Embryonic facial prominence (tissue), 1 donor: ENCODE measurements around the gene KL.

Experiments used
- DNase-seq: peaks from one replicate; pipeline ENCODE4 v3.0.0-alpha.2; 2016; ENCODE audit errors: extremely low spot score

KL gene

GRCh38 chr13:33034882-33035520, 18.8 kb downstream of the KL start:
- no peak for DNase-seq

DNA sequence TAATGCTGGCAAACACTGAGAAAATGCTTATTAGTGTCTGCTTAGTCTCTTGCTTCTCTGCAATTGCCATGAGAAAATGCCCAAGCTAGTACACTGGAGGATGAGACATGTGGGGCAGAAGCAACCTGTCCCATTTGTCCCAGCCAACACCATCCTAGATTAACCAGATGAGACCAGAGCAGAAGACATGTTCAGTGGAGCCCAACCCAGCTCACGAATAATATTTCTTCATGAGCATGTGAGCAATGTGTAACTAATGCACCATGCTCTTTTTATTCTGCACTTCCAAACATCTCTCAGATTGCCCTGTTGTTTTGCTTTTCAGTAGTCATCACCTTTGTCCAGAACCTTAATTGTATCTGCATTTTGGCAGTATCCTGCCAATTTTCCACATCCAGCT, 21.4 kb downstream of the KL start:
- no peak for DNase-seq

DNA sequence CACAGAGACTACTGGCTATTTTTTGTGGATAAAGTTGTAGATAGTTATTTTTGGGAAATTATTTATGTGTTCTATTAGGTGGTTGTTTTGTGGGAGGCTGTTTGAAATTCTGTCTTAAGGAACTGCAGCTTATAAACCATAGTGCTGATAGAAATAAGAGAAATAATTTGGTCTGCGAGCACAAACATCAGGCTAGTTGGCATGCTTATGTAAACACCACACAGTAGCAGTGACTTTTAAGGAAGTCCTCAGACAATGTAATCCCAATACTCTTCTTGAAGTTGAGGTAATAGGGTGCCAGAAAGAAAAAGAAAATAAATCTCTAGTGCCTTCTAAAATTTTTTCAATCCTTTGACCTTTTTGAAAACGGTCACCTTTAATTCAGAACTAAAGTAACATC, 23.9 kb downstream of the KL start:
- no peak for DNase-seq

DNA sequence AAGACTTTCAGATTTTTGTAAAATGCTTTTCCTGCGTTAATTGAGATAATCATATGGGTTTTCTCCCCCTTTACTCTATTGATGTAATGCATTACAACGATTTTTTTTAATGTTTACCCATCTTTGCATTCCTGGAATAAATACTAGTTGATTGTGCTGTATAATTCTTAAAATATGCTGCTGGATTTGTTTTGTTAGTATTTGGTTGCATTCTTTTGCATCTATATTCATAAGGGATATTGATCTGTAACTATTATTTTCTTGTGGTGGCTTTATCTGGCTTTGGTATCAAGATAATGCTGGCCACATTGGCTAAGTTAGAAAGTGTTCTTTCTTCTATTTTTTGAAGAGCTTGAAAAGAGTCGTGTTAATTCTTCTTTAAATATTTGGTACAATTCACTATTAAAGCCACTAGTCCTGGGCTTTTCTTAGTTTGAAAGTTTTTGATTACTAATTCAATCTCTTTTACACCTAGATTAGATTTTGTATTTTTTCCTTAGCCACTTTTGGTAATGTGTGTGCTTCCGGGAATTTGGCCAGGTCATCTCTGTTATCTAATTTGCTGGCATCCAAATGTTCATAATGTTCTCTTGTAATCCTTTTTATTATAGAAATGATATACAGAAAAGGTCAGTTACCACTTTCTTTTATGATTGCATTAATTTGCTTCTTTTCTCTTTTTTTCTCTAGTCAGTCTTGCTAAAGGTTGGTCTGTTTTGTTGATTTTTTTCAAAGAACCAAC, 29.8 kb downstream of the KL start:
- DNase-seq: no peak

GRCh38 chr13:33050161-33050560, 33.9 kb downstream of the KL start:
- no peak for DNase-seq

DNA sequence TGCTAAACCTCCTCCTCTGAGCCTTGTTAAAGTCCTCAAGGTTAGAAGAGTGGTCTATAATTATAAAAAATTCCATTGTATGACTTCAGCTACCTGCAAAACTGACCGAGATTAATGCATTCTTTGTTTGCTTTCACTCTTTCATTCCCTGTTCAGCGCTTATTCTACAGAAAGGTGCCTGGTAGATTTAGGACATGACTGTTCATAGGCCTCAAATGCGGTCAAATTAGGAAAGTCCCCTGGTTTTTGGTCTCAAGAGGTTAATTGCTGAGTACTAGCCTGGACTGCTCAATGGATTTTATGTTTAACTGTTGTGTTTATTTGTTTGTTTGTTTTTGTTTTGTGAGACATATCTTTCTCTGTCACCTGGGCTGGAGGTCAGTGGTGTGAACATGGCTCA, 35.4 kb downstream of the KL start:
- no peak for DNase-seq

DNA sequence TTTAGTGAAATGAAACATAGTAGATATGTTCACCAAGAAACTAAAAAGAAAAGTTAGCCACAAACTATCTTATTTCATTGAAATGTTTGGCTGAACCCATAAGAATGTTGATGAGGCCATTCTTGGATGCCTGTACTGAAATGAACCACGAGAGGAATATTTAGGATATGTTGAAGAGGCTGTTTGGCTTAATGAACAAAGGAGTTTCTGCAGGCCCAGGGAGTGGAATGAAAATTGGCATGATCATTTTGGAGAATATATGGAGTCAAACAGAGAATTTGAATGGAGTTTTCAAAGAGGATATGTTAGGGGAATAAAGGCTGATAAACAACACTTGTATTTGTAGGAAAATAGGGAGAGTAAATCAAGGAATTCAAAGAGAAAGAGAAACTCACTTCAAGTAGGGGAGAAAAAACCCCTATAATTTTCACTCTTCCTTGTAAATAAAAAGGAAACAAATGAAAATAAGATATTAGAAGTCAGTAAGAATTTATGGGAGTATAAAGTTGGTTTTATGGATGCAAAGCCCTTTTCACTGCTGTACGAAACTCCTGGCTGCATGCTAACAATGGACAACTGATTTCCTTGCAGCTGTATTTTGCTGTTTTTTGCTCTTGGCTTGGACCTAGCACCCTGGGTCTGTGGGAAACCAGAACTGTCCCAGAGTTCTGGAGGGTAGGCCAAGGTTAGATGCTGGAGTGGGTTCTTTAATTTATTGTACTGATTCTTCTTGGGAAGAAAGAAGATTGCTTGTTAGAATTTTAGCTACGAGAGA, 36.5 kb downstream of the KL start:
- no peak for DNase-seq

- no peak for DNase-seq
Observed at GRCh38 chr13:33053397-33054066, 37.3 kb downstream of the KL start.

DNA sequence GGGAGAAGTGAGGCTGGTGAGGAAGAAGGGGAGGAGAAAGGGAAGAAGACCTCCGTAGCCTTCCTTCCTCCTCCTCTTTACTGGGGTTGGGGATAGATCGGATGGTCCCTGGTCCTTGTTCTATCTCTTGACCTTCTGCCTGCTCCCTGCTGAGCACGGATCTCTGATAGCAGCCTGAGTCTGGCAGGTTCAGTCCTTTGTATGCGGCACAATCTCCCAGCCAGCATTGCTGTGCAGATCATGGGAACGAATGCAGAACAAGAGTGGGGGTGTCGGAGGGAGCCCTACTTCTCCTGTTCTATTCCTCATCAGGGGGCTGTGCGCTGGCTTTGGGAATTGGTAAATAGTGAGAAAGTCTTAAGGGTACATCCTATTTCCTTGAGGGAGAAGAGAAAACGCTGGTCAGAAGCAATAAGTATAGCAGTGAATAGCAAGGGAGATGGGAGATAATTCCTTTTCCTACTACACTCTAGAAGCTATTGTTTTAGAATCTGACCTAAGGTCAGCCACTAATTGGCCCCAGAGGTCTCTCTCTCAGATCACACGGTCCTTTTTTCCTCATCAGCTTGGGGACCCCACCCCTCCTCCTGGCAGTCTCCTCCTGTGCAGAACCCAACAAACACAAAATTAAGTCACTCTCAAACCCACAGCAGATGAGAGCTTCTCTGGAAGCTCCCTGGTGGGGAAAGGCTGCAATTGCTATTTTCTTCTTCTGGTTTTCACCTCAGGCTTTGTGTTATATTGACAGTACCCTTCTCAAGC, 41.0 kb downstream of the KL start:
- no peak for DNase-seq

DNA sequence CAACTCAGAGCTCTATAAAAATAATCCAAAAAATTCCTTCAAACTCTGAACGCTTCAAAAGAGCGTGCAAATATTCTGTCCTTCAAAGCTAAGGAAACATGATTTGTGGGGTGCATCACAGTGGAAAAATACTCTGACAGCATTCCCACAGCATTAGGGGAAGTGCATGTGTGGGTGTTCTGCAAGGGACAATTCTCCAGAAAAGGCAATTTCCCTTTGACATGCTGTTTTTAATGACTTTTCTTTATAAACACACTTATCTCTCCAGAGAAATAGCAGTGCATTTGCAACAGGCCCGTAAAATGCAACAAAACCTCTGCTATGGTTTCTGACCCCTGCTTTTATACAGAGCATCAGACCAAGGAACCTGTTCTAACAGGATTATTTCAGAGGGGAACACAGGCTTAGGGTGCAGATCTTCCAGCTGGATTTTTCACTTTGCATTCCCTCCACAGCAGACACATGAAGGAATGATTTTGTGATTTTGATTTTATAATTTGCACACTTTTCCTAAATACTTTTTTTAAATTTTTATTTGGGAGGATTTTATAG, 42.6 kb downstream of the KL start:
- no peak for DNase-seq

DNA sequence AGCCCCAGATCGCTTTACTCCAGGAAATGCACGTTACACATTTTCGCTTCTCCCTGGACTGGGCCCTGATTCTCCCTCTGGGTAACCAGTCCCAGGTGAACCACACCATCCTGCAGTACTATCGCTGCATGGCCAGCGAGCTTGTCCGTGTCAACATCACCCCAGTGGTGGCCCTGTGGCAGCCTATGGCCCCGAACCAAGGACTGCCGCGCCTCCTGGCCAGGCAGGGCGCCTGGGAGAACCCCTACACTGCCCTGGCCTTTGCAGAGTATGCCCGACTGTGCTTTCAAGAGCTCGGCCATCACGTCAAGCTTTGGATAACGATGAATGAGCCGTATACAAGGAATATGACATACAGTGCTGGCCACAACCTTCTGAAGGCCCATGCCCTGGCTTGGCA, 44.6 kb downstream of the KL start:
- DNase-seq: no peak

- no peak for DNase-seq
Observed at GRCh38 chr13:33066329-33066728, 50.1 kb downstream of the KL start.

GRCh38 chr13:33069365-33069764, 53.1 kb downstream of the KL start:
- DNase-seq: no peak

DNA sequence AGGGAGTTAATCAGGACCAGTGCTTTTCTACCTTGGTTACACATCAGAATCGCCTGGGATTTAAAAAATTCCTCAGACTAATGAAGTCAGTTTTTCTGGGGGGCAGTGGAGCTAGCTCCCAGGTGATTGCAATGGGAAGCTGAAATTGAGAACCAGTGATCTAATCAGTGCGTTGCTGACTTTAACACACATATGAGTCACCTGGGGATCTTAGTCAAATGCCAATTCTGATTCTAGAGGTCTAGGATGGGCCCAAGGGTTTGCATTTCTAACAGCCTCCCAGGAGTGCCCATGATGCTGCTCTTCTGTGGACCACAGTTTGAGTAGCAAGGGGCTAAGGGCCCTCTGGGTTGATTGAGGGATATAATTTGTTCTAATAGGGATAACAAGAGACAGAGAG, 54.5 kb downstream of the KL start:
- no peak for DNase-seq

GRCh38 chr13:33072282-33072681, 56.1 kb downstream of the KL start:
- no peak for DNase-seq

GRCh38 chr13:33072759-33073158, 56.5 kb downstream of the KL start:
- no peak for DNase-seq

- no peak for DNase-seq
Observed at GRCh38 chr13:33073338-33073737, 57.1 kb downstream of the KL start.

GRCh38 chr13:33076001-33076992, 60.1 kb downstream of the KL start:
- DNase-seq: no peak

DNA sequence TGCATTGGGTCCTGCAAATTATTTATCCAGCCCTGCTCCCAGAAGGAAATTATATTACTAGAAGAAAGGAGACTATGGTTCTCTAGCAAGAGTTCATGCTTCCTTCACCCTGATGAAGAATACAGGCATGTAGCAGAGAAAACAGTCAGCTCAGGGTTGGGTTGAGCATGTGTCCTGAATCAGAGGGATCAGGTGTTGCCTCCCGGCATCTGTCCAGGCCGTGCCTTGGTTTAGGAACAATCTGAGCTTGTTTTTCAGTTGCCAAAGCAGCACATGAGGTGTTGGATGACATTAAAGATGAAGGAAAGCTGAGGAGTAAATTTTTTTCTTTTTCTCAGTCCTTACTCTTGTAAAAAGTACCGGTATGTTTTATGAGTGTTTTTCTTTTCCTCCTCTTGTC, 62.0 kb downstream of the KL start:
- no peak for DNase-seq

- no peak for DNase-seq
Observed at GRCh38 chr13:33079960-33080359, 63.7 kb downstream of the KL start.
